H1 (cell line): ENCODE data around the gene ADIPOR2. TPM values are rescaled to one million over a fixed set of nuclear protein-coding genes. Genes with fewer than 3 reads are reported as not detected.

Source experiments
- CTCF ChIA-PET: fragments of 300-600 bp; sonication (Branson Sonifier 250); formaldehyde crosslinking; loops from one replicate; lab custom pipeline; 2021; ENCODE audit not compliant: partially characterized antibody; lab: Charles Lee
- POLR2A ChIA-PET: fragments of 300-600 bp; sonication (Branson Sonifier 250); formaldehyde crosslinking; loops from one replicate; lab custom pipeline; 2021; ENCODE audit warnings: inconsistent platforms; ENCODE audit not compliant: partially characterized antibody; lab: Charles Lee
- DNase-seq, 2 experiments: peaks; one replicate each; pipeline versions ENCODE4 v3.0.0 to v3.0.0-alpha.2; 2010 to 2022; ENCODE audit warnings: low spot score in 2 of 2, low read depth in 1 of 2, mixed read lengths in 1 of 2
- FAIRE-seq: peaks from 2 replicates; lab custom pipeline; 2011; peaks lifted over from hg19 to GRCh38; lab: Jason Lieb, UNC
- H2AFZ ChIP-seq: 2 replicates; pipeline ENCODE4 v1.8.1; 2012; ENCODE audit warnings: low read length, inconsistent platforms
- H2AK5ac ChIP-seq: 2 replicates; pipeline ENCODE4 v1.6.1; 2013; ENCODE audit warnings: low read depth, low read length
- H2BK120ac ChIP-seq: replicated peaks from 2 replicates; pipeline ENCODE3; 2013; ENCODE audit warnings: low read depth, low read length, inconsistent platforms
- H2BK12ac ChIP-seq: 2 replicates; pipeline ENCODE4 v1.6.1; 2013; ENCODE audit warnings: low read depth, low read length
- H2BK15ac ChIP-seq: 2 replicates; pipeline ENCODE4 v1.6.1; 2013; ENCODE audit warnings: low read length
- H2BK20ac ChIP-seq: 2 replicates; pipeline ENCODE4 v1.6.1; 2013; ENCODE audit warnings: low read length
- H2BK5ac ChIP-seq: 2 replicates; pipeline ENCODE4 v1.6.1; 2013; ENCODE audit warnings: low read depth, low read length
- H3K14ac ChIP-seq: 2 replicates; pipeline ENCODE4 v1.6.1; 2013; ENCODE audit warnings: inconsistent platforms; ENCODE audit not compliant: insufficient read length
- H3K18ac ChIP-seq: 2 replicates; pipeline ENCODE4 v1.6.1; 2013; ENCODE audit warnings: low read length; ENCODE audit errors: extremely low read depth
- H3K23ac ChIP-seq: 2 replicates; pipeline ENCODE4 v1.6.1; 2013; ENCODE audit warnings: inconsistent platforms; ENCODE audit not compliant: insufficient read length
- H3K23me2 ChIP-seq: 2 replicates; pipeline ENCODE4 v1.6.1; 2013; ENCODE audit warnings: low read depth, low read length
- H3K27ac ChIP-seq: 2 replicates; pipeline ENCODE4 v1.6.1; 2011; ENCODE audit warnings: low read depth, low read length, inconsistent platforms
- H3K27me3 ChIP-seq, 4 experiments: replicated peaks in 1 of 4; 1 replicate in 1 of 4; 2 replicates in 3 of 4; pipeline versions ENCODE4 v1.6.1 to v1.8.1; 2011 to 2013; ENCODE audit warnings: low read length in 3 of 4, mild to moderate bottlenecking in 3 of 4, inconsistent platforms in 2 of 4, mixed read lengths in 2 of 4, moderate library complexity in 1 of 4; ENCODE audit not compliant: control insufficient read depth in 3 of 4, insufficient read depth in 3 of 4; ENCODE audit errors: extremely low read depth in 1 of 4
- H3K36me3 ChIP-seq, 4 experiments: 2 replicates each; pipeline versions ENCODE4 v1.6.1 to v1.8.1; 2011 to 2013; ENCODE audit warnings: mild to moderate bottlenecking in 4 of 4, low read length in 3 of 4, moderate library complexity in 2 of 4, control low read depth in 1 of 4, inconsistent platforms in 1 of 4; ENCODE audit not compliant: insufficient read depth in 4 of 4, control insufficient read depth in 2 of 4
- H3K4ac ChIP-seq: replicated peaks from 2 replicates; pipeline ENCODE3; 2013; ENCODE audit warnings: low read length, low read depth, mixed read lengths, inconsistent platforms; ENCODE audit not compliant: insufficient read length
- H3K4me1 ChIP-seq, 4 experiments: replicated peaks in 1 of 4; 1 replicate in 1 of 4; 2 replicates in 3 of 4; pipeline versions ENCODE4 v1.6.1 to v1.8.1; 2011 to 2013; ENCODE audit warnings: low read length in 3 of 4, inconsistent platforms in 2 of 4, mixed read lengths in 1 of 4; ENCODE audit not compliant: insufficient read depth in 4 of 4, control insufficient read depth in 3 of 4
- H3K4me2 ChIP-seq, 2 experiments: 2 replicates each; pipeline versions ENCODE4 v1.6.1 to v1.8.1; 2011 to 2013; ENCODE audit warnings: low read depth in 2 of 2, low read length in 2 of 2, control low read depth in 1 of 2, inconsistent platforms in 1 of 2, mild to moderate bottlenecking in 1 of 2; ENCODE audit not compliant: insufficient read depth in 1 of 2
- H3K4me3 ChIP-seq, 4 experiments: fragments of 200-600, 300-600 bp in 1 of 4; sonication (generic), shearing (Covaris generic), sonication (Bioruptor Twin) in 1 of 4; 2 replicates each; pipeline versions ENCODE4 v1.5.1 to v1.8.1; 2011 to 2016; ENCODE audit warnings: low read length in 4 of 4, low read depth in 3 of 4, control low read depth in 2 of 4, inconsistent platforms in 2 of 4, mild to moderate bottlenecking in 2 of 4, mixed read lengths in 1 of 4, moderate library complexity in 1 of 4; ENCODE audit not compliant: insufficient read depth in 2 of 4; ENCODE audit errors: extremely low read depth in 1 of 4
- H3K56ac ChIP-seq: replicated peaks from 2 replicates; pipeline ENCODE3; 2013; ENCODE audit warnings: low read depth, mild to moderate bottlenecking, mixed read lengths, low read length, inconsistent platforms; ENCODE audit not compliant: insufficient read length
- H3K79me1 ChIP-seq: 2 replicates; pipeline ENCODE4 v1.6.1; 2013; ENCODE audit warnings: low read depth, low read length, control low read depth
- H3K79me2 ChIP-seq, 2 experiments: 2 replicates each; pipeline versions ENCODE4 v1.6.1 to v1.8.1; 2012 to 2013; ENCODE audit warnings: low read length in 2 of 2, mild to moderate bottlenecking in 2 of 2, inconsistent platforms in 1 of 2; ENCODE audit not compliant: insufficient read depth in 2 of 2, control insufficient read depth in 1 of 2
- H3K9ac ChIP-seq, 4 experiments: replicated peaks in 1 of 4; 1 replicate in 1 of 4; 2 replicates in 3 of 4; pipeline versions ENCODE4 v1.6.1 to v1.8.1; 2011 to 2013; ENCODE audit warnings: low read depth in 3 of 4, low read length in 3 of 4, control low read depth in 2 of 4, mild to moderate bottlenecking in 2 of 4, moderate library complexity in 2 of 4, inconsistent platforms in 1 of 4; ENCODE audit errors: extremely low read depth in 1 of 4
- H3K9me3 ChIP-seq, 2 experiments: 2 replicates each; pipeline versions ENCODE4 v1.6.1 to v1.8.1; 2012 to 2013; ENCODE audit warnings: mild to moderate bottlenecking in 2 of 2, moderate library complexity in 2 of 2, control low read depth in 1 of 2, inconsistent platforms in 1 of 2, low read depth in 1 of 2, low read length in 1 of 2, mixed read lengths in 1 of 2; ENCODE audit not compliant: insufficient read depth in 2 of 2
- H4K20me1 ChIP-seq, 2 experiments: replicated peaks in 1 of 2; 2 replicates each; pipeline versions ENCODE3 to v1.8.1; 2011 to 2013; ENCODE audit warnings: inconsistent platforms in 2 of 2, low read length in 2 of 2, mild to moderate bottlenecking in 1 of 2; ENCODE audit not compliant: insufficient read depth in 2 of 2, control insufficient read depth in 1 of 2
- H4K5ac ChIP-seq: 2 replicates; pipeline ENCODE4 v1.6.1; 2013; ENCODE audit warnings: low read length, low read depth, mixed read lengths, inconsistent platforms; ENCODE audit not compliant: insufficient read length
- H4K8ac ChIP-seq: 2 replicates; pipeline ENCODE4 v1.8.0; 2013; ENCODE audit warnings: mild to moderate bottlenecking, moderate library complexity, low read length, inconsistent platforms; ENCODE audit not compliant: insufficient read depth; ENCODE audit errors: extremely low read depth
- H4K91ac ChIP-seq: replicated peaks from 2 replicates; pipeline ENCODE3; 2013; ENCODE audit warnings: low read length, mixed read lengths, inconsistent platforms; ENCODE audit not compliant: insufficient read length
- RAD21 ChIP-seq, 2 experiments: IDR thresholded peaks in 1 of 2; conservative IDR thresholded peaks in 1 of 2; 2 replicates each; pipeline ENCODE4 v1.6.1; 2011; ENCODE audit warnings: low read depth in 2 of 2, low read length in 2 of 2, improper control_type of control experiment in 1 of 2, inconsistent platforms in 1 of 2, mild to moderate bottlenecking in 1 of 2, moderate library complexity in 1 of 2
- WGBS, 2 experiments: shearing (Covaris generic) in 1 of 2; methylation state at CpG; one replicate each; pipeline versions ENCODE4 v1.1.6 to v1.1.7; 2013 to 2015; ENCODE audit warnings: low lambda C conversion rate in 2 of 2, mixed read lengths in 2 of 2, inconsistent platforms in 1 of 2, low coverage in 1 of 2, missing lambda C conversion rate in 1 of 2; ENCODE audit not compliant: insufficient replicate concordance in 2 of 2, insufficient coverage in 1 of 2, insufficient read length in 1 of 2; ENCODE audit errors: extremely low coverage in 1 of 2, missing lambda C conversion rate in 1 of 2; 5-methylcytosine and 5-hydroxymethylcytosine counted together
- polyA plus RNA-seq, 7 experiments: library from polyadenylated mRNA; depleted of rRNA in 3 of 7; stranded (reverse) in 5 of 7; unstranded in 2 of 7; fragments of >200 nt in 5 of 7; fragments of 200-250 nt in 2 of 7; gene quantifications; 1 replicate in 5 of 7; 2 replicates in 1 of 7; 4 replicates in 1 of 7; pipeline versions ENCODE4 v1.2.1 to v1.2.3, GENCODE V29; 2011 to 2013; ENCODE audit warnings: missing spikeins in 2 of 7, mixed read lengths in 2 of 7
- total RNA-seq: library from RNA; stranded (reverse); fragmentation: NEBNext Ultra II Directional; extraction: Animal tissue kit (Norgen Biotek cat#: 25700); gene quantifications from 2 replicates; pipeline ENCODE4 v1.2.1, GENCODE V29; 2021
- TF ChIP-seq, protein P1 (sequence below), 3 experiments: IDR thresholded peaks; 1 replicate in 2 of 3; 2 replicates in 1 of 3; pipeline versions ENCODE4 v1.5.1 to v1.6.1; 2011; ENCODE audit warnings: low read length in 3 of 3, mild to moderate bottlenecking in 3 of 3, inconsistent platforms in 2 of 3, low read depth in 1 of 3, moderate library complexity in 1 of 3; ENCODE audit not compliant: insufficient read depth in 1 of 3; ENCODE audit errors: control extremely low read depth in 1 of 3
- TF ChIP-seq, protein P2 (sequence below): IDR thresholded peaks from 2 replicates; pipeline ENCODE4 v1.6.1; 2011; ENCODE audit warnings: low read depth, mild to moderate bottlenecking, low read length; ENCODE audit not compliant: insufficient read depth

The ADIPOR2 gene
- total and polyA plus RNA-seq, 2 of the 8 experiments (the other 6 are each of a cell fraction or from before 2014, with no cell fraction given) = 17.5 to 50.8 TPM

DNA sequence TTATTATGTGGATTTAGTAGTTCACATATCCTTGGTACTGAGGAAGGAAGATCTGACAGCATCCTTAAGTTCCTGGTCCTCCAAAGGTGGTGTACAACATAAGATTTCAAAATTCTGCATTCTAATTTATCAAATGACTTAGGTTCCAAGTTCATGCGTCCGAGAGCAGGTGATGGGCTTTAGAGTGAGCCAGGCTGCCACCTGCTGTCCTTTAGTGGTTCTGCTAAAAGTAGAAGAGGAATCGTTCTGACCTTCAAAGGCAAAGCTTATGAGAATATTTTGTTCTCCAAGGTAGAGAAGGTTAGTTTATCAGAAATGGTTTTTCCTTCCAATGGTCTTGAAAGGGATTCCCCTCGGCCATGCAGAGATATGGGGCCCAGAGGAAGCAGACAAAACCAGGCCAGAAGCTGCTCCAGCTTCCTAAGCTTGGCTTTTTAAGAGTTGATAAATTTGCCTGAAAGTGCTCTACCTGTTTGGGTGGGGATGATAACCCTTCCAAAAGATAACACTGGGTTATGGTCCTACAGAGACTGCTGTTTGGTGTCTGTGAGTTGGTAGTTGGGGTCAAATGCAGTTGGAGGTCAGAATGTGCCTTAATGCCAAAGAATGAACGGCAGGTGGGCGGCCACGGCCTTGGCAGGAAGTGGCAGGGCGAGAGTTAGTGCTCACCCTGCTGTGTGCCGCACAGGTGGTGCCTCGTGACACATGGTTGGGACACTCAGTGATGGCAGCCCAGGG lies 100.4 kb downstream of the ADIPOR2 start:
- H3K23me2 ChIP-seq = peaks cover 2% of the 10 kb centered on the region; the same call in 1 of the 2 replicates
- H3K18ac ChIP-seq = no peak overlapping the region
- H3K79me2 ChIP-seq = no peaks in the 10 kb centered on the region
- H2BK15ac ChIP-seq = no peak overlapping the region
- TF ChIP-seq, protein P1, sequence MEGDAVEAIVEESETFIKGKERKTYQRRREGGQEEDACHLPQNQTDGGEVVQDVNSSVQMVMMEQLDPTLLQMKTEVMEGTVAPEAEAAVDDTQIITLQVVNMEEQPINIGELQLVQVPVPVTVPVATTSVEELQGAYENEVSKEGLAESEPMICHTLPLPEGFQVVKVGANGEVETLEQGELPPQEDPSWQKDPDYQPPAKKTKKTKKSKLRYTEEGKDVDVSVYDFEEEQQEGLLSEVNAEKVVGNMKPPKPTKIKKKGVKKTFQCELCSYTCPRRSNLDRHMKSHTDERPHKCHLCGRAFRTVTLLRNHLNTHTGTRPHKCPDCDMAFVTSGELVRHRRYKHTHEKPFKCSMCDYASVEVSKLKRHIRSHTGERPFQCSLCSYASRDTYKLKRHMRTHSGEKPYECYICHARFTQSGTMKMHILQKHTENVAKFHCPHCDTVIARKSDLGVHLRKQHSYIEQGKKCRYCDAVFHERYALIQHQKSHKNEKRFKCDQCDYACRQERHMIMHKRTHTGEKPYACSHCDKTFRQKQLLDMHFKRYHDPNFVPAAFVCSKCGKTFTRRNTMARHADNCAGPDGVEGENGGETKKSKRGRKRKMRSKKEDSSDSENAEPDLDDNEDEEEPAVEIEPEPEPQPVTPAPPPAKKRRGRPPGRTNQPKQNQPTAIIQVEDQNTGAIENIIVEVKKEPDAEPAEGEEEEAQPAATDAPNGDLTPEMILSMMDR (IDR thresholded peaks at IDR 0.05; ENCODE audit: control extremely low read depth in 1 of 3, insufficient read depth in 1 of 3, low read depth in 1 of 3, low read length in 3 of 3) = peak; percentile 46 to 83 (median 79)
- TF ChIP-seq, protein P2, sequence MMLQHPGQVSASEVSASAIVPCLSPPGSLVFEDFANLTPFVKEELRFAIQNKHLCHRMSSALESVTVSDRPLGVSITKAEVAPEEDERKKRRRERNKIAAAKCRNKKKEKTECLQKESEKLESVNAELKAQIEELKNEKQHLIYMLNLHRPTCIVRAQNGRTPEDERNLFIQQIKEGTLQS = no peak
- peak; percentile 82 to 86 for TF ChIP-seq RAD21 (IDR thresholded peaks at IDR 0.05 in 1 of 2, conservative IDR thresholded peaks at IDR 0.05 in 1 of 2; ENCODE audit: low read depth in 2 of 2, low read length in 2 of 2)
- TF ChIP-seq, all 59 proteins: peak for 2
- DNase-seq = peak in 1 of 2 experiments; percentile 51
- no peak overlapping the region for H3K4me3 ChIP-seq
- no peak overlapping the region for H2AK5ac ChIP-seq
- no peak overlapping the region for H3K27ac ChIP-seq
- no peak overlapping the region for H3K23ac ChIP-seq
- no peak overlapping the region for H2AFZ ChIP-seq
- H3K9ac ChIP-seq = no peak overlapping the region
- H2BK5ac ChIP-seq = peak overlapping the region; percentile 17; the same call in 1 of the 2 replicates
- 63% methylated on average over 10 of the region's 10 CpGs; no CpG with 5 or more reads in 1 of the 2 experiments for WGBS, 2 experiments
- H4K8ac ChIP-seq = no peak overlapping the region
- H3K4me1 ChIP-seq = peaks cover 0 to 6% (median 4%) of the 10 kb centered on the region in 4 experiments; a peak in 4 of 7 replicates
- H4K5ac ChIP-seq = no peak overlapping the region
- H4K20me1 ChIP-seq = peaks cover 3 to 4% of the 10 kb centered on the region in 2 experiments
- peaks cover under 1 to 3% (median 2%) of the 10 kb centered on the region in 4 experiments; a peak in 5 of 7 replicates for H3K27me3 ChIP-seq
- no peak overlapping the region for H2BK20ac ChIP-seq
- CTCF ChIA-PET = interaction anchor here (0.6 to 14.3 kb wide), 53 partner anchors 9 to 574 kb away, joined by 3 to 265 read pairs (median 4); no protein-coding TSS in a partner anchor
- no peak overlapping the region for H2BK120ac ChIP-seq
- no peak overlapping the region for H4K91ac ChIP-seq
- peak; percentile 97 for FAIRE-seq
- peaks cover 0 to 10% (median 5%) of the 10 kb centered on the region in 4 experiments; a peak in 4 of 8 replicates for H3K36me3 ChIP-seq
- POLR2A ChIA-PET = interaction anchor here (0.6 to 2.3 kb wide), 8 partner anchors 97 to 158 kb away, joined by 3 to 8 read pairs (median 4); partner anchors contain the start of gene ADIPOR2
- H3K56ac ChIP-seq = no peak overlapping the region
- no peaks in the 10 kb centered on the region for H3K9me3 ChIP-seq
- H3K79me1 ChIP-seq = no peaks in the 10 kb centered on the region; the same call in 1 of the 2 replicates
- H3K4me2 ChIP-seq = no peak overlapping the region
- H3K14ac ChIP-seq = no peak overlapping the region
- no peak overlapping the region for H2BK12ac ChIP-seq
- no peak overlapping the region for H3K4ac ChIP-seq
